Large intestine (tissue), 3 donors: ENCODE measurements around the gene ACTR1B. TPM values are rescaled to one million over a fixed set of nuclear protein-coding genes. Genes with fewer than 3 reads are reported as not detected.
A peak's percentile ranks its signal among the peaks of the same experiment; 100 is the strongest.
"Not testable (repeated sequence)": the region's sequence is repeated elsewhere in the genome, so short reads cannot be mapped to it uniquely, and the experiment has no call there.

Experiments
- DNase-seq, 2 donors: peaks; one replicate each; pipeline versions ENCODE4 v3.0.0 to v3.0.0-alpha.2; 2013
- H3K27ac ChIP-seq: one replicate; pipeline ENCODE4 v1.5.1; 2013; ENCODE audit warnings: low read length
- H3K27me3 ChIP-seq: 2 replicates; pipeline ENCODE4 v1.6.1; 2013; ENCODE audit warnings: low read length; ENCODE audit not compliant: control insufficient read depth, insufficient read depth
- H3K36me3 ChIP-seq: 2 replicates; pipeline ENCODE4 v1.6.1; 2013; ENCODE audit warnings: low read length; ENCODE audit not compliant: control insufficient read depth, insufficient read depth
- H3K4me1 ChIP-seq: one replicate; pipeline ENCODE4 v1.6.1; 2013; ENCODE audit warnings: low read length; ENCODE audit not compliant: control insufficient read depth, insufficient read depth
- H3K4me3 ChIP-seq: one replicate; pipeline ENCODE4 v1.5.1; 2013; ENCODE audit warnings: low read length
- H3K9me3 ChIP-seq: one replicate; pipeline ENCODE4 v1.6.1; 2013; ENCODE audit warnings: mild to moderate bottlenecking, low read depth, low read length, moderate library complexity; ENCODE audit not compliant: control insufficient read depth
- WGBS: methylation state at CpG from one replicate; pipeline ENCODE4 v1.1.5; 2013; ENCODE audit warnings: low lambda C conversion rate; ENCODE audit not compliant: insufficient coverage; 5-methylcytosine and 5-hydroxymethylcytosine counted together
- polyA plus RNA-seq: library from polyadenylated mRNA; unstranded; fragments of 120-200 nt; gene quantifications from one replicate; pipeline ENCODE4 v1.2.1, GENCODE V29; 2013

Gene ACTR1B
- polyA plus RNA-seq, 1 donor: 51.3 TPM

DNA sequence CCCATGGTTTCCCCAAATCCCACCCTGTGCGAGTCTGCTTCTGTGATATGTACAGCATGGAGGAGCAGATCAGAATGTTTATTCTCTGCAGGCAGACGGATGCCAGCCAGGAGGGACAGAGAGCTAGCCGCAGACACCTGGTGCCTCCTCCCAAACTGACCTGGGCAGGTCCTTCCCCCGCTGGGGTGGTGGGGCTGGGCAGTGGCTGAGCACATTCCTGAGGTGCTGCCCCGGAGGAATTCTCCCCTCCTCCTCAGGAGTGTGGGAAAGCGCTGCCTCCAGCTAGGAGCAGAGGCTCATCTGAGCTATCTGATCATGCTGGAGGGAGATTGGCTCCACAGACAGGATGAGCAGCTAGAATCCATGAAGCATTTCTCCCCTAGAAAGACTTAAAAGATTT lies 27.3 kb upstream of the ACTR1B start:
- Histone ChIP-seq H3K27me3 (no peaks in the 10 kb centered on the region), H3K4me3 (no peak overlapping the region), H3K9me3 (no peaks in the 10 kb centered on the region), H3K36me3 (no peaks in the 10 kb centered on the region), H3K27ac (no peak overlapping the region), H3K4me1 (no peaks in the 10 kb centered on the region)
- DNase-seq: no peak
- no CpG with 5 or more reads among the region's 6 CpGs for WGBS

DNA sequence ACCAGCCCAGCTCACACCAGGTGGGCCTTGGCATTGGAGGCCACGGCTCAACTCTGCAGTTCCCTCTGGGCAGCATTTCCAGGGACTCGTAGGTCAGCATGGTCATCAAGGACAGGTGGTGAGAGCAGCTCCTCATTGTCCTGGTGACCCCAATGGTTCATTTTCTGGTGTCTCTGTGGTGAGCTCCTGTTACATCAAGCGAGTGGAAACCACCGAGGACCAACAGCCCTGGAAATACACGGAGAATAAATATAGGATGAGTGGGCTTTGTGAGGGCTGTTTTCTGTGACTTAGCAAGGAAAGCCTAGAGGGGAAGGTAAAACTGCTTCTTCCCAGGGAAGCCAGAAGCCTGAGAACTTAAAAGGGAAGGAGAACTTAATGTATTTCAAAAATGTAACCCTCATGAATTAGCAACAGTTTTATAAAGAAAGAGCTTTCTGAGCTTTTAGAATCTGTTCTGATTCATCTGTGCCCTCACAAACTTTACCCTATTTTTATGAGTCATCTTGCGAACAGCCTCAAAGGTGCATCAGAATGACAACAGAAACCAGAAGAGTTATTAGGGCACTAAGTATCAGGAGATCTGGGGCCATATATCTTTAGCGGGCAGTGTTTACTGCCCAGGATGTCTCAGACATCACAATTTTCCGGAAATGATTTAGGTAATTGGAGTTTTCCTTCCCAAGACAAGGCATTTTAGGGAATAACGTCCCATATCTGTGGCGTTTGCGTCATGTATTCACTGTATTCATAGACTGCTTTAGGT lies 24.4 kb upstream of the ACTR1B start:
- no peak overlapping the region for H3K4me3 ChIP-seq
- no peak for DNase-seq
- WGBS: 100% methylated on average over 2 of the region's 11 CpGs
- H3K36me3 ChIP-seq: no peaks in the 10 kb centered on the region
- no peaks in the 10 kb centered on the region for H3K27me3 ChIP-seq
- H3K4me1 ChIP-seq: no peaks in the 10 kb centered on the region
- H3K9me3 ChIP-seq: no peaks in the 10 kb centered on the region
- no peak overlapping the region for H3K27ac ChIP-seq

DNA sequence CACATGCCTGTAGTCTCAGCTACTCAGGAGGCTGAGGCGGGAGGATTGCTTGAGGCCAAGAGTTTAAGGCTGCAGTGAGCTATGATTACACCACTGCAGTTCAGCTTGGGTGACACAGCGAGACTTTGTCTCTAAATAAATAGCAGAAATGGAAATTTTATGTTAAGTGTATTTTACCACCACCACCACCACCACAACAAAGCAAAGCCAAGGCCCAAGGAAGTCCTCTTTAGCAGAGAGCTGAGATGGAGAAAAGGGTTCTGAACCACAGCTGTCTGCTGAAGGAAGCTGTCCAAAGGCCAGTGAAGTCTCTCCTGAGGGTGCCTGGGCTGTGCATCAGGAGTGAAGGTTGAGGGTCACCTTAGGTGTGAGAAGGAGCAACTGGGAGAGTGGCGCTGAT lies 23.4 kb upstream of the ACTR1B start:
- H3K4me3 ChIP-seq, H3K27ac ChIP-seq, H3K4me1 ChIP-seq, H3K9me3 ChIP-seq, H3K36me3 ChIP-seq, H3K27me3 ChIP-seq, DNase-seq: not testable (repeated sequence)
- WGBS: no CpG with 5 or more reads among the region's 3 CpGs

DNA sequence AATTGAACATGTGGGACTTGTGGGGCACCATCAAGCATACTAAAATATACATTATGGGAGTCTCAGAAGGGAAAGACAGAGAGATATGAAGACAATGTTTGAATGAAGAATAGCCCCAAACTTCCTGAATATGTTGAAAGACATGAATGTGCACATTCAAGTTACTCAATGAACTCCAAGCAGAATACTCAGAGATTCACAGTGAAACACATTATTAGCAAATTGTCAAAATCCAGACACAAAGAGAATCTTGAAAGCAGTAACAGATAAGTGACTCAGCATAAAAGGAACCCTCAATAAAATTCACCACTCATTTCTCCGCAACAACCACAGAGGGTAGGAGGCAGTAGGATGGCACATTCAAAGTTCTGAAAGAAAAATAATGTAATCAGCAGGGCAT lies 14.5 kb upstream of the ACTR1B start:
- Histone ChIP-seq H3K36me3 (no peaks in the 10 kb centered on the region), H3K27ac (no peak overlapping the region), H3K27me3 (no peaks in the 10 kb centered on the region), H3K4me3 (no peak overlapping the region), H3K4me1 (no peaks in the 10 kb centered on the region), H3K9me3 (no peaks in the 10 kb centered on the region)
- WGBS: no CpG with 5 or more reads among the region's 1 CpG
- DNase-seq: no peak

DNA sequence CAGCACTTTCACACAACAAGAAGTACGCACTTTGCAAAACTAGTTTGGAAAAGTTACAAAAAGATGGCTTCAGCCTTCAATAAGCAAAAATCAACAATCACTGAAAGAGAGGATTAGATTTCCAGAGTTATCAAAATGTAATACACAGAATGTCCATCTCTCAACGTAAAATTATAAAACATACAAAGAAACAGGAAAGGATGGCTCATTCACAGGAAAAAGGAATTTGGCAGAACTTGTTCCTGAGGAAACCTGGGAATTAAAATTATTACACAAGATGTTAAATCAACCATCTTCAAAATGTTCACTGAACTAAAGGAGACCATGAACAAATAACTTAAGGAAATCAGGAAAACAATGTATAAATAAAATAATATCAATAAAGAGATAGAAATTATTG lies 13.6 kb upstream of the ACTR1B start:
- Histone ChIP-seq H3K9me3 (no peaks in the 10 kb centered on the region), H3K36me3 (no peaks in the 10 kb centered on the region), H3K27ac (no peak overlapping the region), H3K4me3 (no peak overlapping the region), H3K4me1 (no peaks in the 10 kb centered on the region), H3K27me3 (no peaks in the 10 kb centered on the region)
- no peak for DNase-seq
- 100% methylated on average over 2 of the region's 2 CpGs for WGBS

DNA sequence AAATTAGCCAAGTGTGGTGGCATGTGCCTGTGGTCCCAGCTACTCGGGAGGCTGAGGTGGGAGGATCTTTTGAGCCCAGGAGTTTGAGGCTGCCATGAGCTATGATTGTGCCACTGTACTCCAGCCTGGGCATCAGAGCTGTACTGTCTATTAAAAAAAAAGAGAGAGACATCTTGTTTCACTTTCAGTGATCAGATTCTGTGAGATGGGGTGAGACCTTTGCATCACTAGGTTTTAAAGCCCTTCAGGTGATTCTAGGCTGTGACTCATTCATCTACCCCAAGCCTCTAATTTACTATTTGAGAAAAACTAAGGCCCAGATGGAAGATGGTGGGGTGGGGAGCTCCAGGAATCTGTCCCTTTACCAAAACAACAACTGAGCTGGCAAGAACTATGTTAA lies 12.8 kb upstream of the ACTR1B start:
- H3K27ac ChIP-seq: no peak overlapping the region
- H3K36me3 ChIP-seq: no peaks in the 10 kb centered on the region
- H3K9me3 ChIP-seq: no peaks in the 10 kb centered on the region
- DNase-seq: no peak
- no peak overlapping the region for H3K4me3 ChIP-seq
- no peaks in the 10 kb centered on the region for H3K27me3 ChIP-seq
- H3K4me1 ChIP-seq: no peaks in the 10 kb centered on the region
- WGBS: no CpG with 5 or more reads among the region's 1 CpG

DNA sequence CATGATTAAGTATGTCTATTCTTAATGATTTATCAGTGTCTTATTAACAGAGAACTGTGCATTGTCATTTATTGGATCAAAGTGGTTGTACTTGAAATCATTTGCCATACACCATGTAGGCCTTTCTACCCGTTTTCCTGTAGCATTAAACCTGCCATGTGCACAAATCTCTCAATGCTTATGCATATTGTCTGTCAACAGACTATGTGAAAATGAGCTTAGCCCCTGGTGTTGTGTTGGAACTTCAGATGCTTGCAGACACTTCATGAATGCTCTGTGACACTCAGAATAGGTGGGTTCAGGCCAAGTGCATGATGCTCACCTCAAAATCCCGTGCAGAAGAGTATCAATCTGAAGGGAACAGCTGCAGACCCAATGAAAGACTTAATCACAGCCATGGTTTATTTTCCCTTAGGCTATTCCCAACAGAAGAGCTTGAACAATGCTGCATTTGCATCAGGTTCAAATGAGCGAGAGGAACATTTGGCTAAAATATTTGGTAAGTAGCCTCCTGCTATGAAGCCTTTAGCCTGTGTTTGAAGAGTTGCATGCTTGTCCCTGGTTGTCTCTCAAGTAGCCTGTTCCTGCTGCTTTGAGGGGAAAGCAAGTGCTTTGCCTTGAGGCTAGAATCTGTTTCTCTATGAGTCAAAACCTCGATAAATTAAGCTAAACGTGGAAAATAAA lies 11.7 kb upstream of the ACTR1B start:
- Histone ChIP-seq H3K27me3 (no peaks in the 10 kb centered on the region), H3K36me3 (no peaks in the 10 kb centered on the region), H3K9me3 (no peaks in the 10 kb centered on the region), H3K4me3 (no peak overlapping the region), H3K27ac (no peak overlapping the region), H3K4me1 (no peaks in the 10 kb centered on the region)
- no peak for DNase-seq
- WGBS: 80% methylated on average over 2 of the region's 5 CpGs

DNA sequence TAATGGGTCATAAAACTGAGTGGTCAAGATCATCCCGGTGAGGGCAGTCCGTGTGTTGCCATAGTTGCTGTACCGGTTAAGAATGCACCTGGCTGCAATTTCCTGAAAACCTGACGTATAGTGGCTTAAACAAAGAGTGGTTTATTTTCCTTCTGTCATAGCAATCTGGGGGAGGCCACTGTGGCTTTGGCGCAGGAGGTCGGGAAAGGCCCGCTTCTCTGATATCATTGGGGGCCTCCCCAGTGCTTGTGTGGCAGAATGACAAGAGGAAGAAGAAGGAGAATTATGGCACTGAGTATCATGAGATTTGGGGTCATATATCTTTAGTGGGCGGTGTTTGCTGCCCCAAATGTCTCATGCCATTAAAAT lies 10.1 kb upstream of the ACTR1B start:
- no peaks in the 10 kb centered on the region for H3K4me1 ChIP-seq
- peak overlapping the region; percentile 14 for H3K27ac ChIP-seq
- H3K9me3 ChIP-seq: no peaks in the 10 kb centered on the region
- DNase-seq: peak in 1 of 2 donors; percentile 40
- no peaks in the 10 kb centered on the region for H3K36me3 ChIP-seq
- H3K27me3 ChIP-seq: no peaks in the 10 kb centered on the region
- H3K4me3 ChIP-seq: no peak overlapping the region
- no CpG with 5 or more reads among the region's 8 CpGs for WGBS

DNA sequence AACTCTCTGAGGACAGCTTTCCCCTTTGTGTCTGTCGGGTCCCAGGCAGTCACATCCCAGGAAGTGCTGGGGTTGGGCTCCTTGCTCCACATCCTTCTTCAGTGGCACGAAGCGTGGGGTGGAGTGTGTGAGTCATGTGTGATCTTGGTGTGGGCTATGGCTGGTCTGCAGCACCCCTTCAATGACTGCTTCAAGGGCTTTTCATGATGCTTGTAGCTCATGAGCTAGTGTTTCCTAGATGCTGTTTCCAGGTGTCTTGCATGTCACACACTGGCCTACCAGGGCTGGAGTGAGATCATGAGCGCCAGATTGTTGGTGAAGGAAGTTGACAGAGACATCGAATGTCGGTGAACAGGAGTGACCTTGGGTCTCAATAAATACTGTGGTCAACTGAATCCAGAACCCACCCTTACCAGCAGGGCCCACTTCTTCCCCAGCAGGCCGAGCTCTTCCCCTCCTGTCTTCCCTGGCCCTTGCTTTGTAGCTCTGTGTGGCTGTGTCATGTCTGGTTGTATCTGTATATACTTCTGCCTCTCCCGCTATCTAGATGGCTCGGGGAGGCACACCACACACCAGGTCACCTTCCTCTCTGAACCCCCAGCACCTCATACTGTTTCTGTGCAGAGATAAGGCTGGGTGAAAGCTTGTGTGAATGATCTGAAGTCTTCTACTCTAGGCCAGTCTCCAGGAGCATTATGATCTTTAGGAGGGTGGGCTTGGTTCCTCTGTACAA lies 9.5 kb upstream of the ACTR1B start:
- no CpG with 5 or more reads among the region's 9 CpGs for WGBS
- no peak for DNase-seq
- H3K4me1 ChIP-seq: no peaks in the 10 kb centered on the region

DNA sequence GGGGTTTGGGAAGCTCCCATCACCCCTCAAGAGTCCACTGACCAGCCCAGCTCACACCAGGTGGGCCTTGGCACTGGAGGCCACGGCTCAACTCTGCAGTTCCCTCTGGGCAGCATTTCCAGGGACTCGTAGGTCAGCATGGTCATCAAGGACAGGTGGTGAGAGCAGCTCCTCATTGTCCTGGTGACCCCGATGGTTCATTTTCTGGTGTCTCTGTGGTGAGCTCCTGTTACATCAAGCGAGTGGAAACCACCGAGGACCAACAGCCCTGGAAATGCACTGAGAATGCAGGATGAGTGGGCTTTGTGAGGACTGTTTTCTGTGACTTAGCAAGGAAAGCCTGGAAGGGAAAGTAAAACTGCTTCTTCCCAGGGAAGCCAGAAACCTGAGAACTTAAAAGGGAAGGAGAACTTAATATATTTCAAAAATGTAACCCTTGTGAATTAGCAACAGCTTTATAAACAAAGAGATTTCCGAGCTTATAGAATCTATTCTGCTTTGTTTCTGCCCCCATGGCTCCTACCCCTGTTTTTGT lies 8.8 kb upstream of the ACTR1B start:
- H3K4me3 ChIP-seq, H3K4me1 ChIP-seq, H3K27me3 ChIP-seq, H3K9me3 ChIP-seq, H3K36me3 ChIP-seq, H3K27ac ChIP-seq, DNase-seq: not testable (repeated sequence)
- no CpG with 5 or more reads among the region's 6 CpGs for WGBS

More for the DNA sequence above, 9.5 kb upstream of the ACTR1B start:
- Histone ChIP-seq H3K36me3 (no peaks in the 10 kb centered on the region), H3K9me3 (no peaks in the 10 kb centered on the region), H3K27ac (peak overlapping the region; percentile 14), H3K27me3 (no peaks in the 10 kb centered on the region), H3K4me3 (no peak overlapping the region)
